ENCODE measurements around the gene NT5DC4.

DNA sequence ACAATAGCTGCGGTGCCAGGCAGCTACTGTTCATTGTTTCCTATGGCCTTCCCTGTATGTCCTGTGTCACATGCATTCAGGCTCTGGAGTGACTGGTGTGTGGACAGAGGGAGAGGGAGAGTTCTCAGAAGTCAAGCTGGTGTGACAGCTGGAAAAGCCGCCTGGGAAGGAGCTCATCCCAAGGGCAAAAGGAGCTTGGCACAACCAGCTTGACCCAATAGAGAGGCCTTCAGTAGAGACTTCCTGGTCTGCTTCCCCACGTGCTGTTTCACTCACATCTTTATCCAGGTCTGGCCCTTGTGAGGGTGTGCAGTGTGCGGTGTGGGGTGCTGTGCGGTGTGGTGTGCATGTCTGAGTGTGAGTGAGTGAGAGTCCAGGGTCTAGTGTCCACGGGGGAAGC is 11.1 kb upstream of the NT5DC4 start:
- TF ChIP-seq, protein P1, sequence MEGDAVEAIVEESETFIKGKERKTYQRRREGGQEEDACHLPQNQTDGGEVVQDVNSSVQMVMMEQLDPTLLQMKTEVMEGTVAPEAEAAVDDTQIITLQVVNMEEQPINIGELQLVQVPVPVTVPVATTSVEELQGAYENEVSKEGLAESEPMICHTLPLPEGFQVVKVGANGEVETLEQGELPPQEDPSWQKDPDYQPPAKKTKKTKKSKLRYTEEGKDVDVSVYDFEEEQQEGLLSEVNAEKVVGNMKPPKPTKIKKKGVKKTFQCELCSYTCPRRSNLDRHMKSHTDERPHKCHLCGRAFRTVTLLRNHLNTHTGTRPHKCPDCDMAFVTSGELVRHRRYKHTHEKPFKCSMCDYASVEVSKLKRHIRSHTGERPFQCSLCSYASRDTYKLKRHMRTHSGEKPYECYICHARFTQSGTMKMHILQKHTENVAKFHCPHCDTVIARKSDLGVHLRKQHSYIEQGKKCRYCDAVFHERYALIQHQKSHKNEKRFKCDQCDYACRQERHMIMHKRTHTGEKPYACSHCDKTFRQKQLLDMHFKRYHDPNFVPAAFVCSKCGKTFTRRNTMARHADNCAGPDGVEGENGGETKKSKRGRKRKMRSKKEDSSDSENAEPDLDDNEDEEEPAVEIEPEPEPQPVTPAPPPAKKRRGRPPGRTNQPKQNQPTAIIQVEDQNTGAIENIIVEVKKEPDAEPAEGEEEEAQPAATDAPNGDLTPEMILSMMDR (IDR thresholded peaks at IDR 0.05), result no peak
- no peak for TF ChIP-seq POLR2A (IDR thresholded peaks at IDR 0.05)

Data from body of pancreas (tissue), 4 donors.